RKO (cell line): ENCODE data around the gene DYDC1.
"Not testable (repeated sequence)": the region's sequence is repeated elsewhere in the genome, so short reads cannot be mapped to it uniquely, and the experiment has no call there.

ENCODE experiments used
- DNase-seq: peaks from one replicate; pipeline ENCODE4 v3.0.0-alpha.2; 2016; ENCODE audit warnings: low spot score

The DYDC1 gene

DNA sequence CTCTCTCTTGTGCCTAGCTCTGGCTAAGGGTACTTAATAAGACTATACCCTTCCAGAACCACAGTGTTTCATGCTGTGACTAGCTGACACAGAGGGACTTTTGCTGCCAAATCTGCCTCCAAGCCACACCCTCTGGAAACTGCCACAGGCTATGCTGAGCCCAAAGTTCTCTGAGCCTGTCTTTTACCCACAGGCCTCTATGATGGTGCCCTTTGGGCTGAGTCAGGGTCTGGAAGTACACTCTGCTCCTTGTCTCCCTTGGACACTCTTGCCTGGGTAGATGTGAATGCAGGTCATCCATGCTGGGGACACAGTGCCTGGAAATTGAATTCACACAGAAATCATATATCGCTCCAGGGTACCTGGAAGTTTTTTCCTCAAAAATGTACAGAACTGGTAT, 22.6 kb downstream of the DYDC1 start:
- DNase-seq = no peak

DNA sequence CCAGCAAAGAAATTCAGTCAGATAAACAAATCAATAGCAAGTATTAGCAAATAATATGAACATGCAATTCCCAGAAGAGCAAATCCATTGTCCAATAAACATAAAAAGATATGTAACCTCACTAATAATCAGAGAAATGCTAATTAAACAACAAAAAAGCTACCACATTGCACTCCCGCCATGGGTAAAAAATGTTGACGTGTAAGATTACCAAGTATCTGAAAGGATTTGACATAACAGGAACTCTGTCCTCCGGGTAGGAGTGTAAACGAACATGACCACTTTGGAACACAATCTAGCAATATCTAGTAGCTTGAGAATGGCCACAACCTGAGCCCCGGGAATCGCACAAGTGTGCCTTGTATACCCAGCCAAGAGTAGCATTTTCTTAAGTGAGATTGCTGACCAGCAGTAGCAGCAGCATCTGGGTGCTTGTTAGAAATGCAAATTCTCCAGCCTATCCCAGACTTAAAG, 31.6 kb downstream of the DYDC1 start:
- DNase-seq = no peak

DNA sequence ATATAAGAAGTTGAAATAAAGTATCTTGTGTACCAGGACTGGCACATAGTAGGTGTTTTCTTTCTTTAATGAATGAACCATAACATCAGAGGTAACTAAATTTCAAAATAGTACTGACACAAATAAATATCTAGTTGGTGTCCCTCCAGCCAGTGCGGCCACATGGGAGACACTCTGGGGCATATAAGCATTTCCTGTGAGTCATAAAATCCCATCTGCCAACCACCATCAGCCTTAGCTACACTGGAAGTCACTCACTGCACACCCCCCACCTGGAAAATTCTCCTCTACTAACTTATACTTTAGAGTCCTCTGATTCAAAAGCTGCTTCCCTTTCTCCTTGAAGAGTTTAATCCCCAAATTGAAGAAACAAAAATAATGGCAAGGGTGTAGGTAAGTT, 32.5 kb downstream of the DYDC1 start:
- DNase-seq = peak; percentile 50

DNA sequence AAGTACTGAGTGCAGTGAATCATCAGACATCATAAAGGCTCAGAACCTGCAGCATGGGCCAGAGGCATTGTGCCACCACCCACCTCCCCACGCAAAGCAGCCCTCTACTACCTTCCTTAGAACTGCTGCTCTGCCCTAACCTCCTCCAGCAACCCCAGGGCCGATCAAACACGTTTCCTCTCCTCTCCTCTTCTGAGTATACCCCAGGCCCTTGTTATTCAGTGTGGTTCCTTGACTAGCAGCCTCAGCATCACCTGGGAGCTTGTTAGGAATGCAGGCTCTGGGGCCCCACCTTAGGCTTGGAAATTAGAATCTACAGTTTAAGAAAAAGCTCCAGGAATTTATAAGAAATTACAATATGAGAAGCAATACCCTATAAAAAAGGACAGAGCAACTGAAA, 33.2 kb downstream of the DYDC1 start:
- no peak for DNase-seq

DNA sequence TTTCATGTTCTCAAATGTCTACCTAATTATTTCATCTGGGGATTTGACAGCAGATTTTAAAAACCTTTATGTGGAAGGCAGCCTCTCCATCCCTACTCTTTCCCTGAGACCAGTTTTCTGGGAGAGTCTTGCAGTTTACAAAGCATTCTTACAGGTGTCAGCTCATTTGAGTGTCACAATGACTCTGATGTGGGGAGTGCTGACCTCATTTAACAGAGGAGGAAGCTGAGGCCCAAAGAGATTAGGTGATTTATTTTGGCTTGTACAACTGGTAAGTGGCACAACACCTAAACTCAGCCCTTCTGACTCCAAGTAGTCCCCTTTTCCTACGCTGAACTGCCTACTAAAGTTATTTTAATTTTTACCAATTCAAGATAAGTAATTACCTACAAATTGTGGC, 33.8 kb downstream of the DYDC1 start:
- no peak for DNase-seq

DNA sequence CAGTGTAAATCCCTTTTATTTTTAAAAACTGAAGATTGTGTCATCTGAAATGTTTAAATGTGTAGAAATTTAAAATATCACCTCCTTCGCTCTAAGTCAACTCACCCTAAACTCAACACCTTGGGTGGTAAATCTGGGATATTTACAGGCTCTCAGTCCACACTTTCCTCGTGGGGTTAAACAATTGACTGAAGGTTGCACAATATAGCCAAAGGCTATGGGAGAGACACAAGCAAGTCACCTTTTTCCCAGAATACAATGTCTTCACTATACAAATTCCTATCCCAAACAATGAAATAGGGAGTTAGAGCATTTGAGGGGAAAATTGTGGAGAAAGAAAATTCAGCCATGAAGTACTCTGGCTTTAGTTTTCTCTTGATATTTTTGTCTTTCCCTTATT, 34.4 kb downstream of the DYDC1 start:
- DNase-seq = no peak

DNA sequence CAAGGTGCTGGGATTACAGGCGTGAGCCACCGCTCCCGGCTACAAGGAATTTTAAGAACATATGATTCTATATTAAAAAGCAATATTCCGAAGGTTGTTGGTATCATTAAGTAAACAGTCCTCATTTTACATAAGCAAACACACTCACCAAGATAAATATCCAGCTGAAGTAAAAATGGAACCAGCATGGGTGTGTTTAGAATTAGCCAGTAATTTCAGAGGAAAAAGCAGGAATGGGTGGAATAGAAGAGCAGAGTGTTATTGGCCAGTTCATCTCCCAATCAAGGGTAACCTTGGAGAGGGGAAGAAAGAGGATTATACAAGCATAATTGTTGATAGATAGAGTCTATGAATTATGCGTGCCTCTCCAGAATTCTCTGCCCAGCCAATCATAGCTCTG, 35.4 kb downstream of the DYDC1 start:
- no peak for DNase-seq

DNA sequence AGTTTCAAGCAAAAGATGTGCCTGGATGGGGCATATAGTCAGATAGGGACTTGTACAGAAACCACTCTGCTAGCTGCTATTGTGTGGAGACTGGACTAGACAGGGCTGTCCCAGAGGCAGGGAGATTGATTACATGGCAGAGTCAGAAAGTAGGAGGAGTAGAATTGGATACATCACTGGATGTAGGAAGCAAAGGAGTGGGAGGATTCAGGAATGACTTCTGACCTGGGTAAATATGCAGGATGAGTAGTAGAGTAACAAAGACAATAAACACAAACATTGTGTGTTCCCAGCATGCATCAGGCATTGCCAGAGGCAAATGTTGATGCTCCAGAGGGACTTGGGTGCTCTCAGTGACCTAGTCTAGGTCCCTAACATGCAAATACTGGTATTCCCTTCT, 36.2 kb downstream of the DYDC1 start:
- DNase-seq = no peak

DNA sequence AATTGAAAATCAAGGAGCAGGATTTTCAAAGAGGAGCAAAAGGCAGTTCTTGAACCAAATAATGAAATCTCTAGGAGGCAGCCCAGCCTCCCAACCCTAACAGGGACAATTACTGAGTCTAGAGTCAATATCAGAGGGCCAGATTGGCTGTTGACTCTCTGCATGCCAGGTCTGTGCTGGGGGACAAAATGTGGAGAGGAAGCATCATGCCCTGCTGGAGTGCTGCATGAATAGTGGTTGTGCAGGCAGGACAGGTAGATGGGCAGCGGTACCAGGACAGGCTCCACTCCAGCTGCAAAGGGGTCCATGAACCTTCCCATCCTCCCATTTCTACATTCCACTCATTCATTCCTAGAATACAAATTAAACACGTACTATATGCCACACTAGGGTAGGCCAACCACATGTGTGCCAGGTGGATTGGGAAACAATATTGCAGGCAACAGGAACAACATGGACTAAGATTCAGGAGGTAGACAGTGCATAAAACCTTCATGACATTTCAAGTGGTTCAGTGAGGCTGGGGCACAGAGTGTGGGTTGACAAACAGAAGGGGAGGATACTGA, 36.7 kb downstream of the DYDC1 start:
- no peak for DNase-seq

DNA sequence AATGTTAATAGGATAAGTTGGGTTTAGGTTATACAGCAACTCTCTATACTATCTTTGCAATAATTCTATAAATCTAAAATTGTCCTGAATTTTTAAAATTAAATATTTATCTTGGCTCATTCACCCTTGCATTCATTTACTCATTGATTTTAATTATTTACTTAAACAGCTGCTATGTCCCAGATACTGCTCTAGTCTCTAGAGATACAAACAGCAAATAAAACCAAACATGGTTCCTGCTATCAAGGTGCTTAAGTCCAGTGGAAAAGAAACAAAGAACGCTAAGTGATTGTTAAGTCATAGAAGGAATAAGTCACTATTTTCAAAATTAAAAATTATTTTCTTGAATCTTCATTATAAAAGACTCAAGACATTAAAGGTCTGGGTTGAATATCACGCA, 37.2 kb downstream of the DYDC1 start:
- DNase-seq = no peak

DNA sequence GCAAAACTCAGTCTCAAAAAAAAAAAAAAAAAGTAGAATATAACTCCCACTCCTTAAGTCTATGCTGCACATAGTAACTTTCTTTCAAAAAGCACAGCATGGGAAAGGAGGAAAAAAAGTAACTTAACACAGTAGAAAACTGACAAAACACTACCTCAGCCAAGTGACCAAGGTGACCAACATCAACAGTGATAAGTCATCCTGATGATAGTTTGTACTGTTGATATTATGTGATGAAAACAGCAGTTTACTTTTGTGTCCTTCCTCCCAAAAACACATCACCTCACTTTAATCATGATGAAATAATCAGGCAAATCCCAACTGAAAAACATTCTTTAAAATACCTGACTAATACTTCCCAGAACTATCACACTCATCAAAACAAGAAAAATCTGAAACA, 37.8 kb downstream of the DYDC1 start:
- DNase-seq = no peak

DNA sequence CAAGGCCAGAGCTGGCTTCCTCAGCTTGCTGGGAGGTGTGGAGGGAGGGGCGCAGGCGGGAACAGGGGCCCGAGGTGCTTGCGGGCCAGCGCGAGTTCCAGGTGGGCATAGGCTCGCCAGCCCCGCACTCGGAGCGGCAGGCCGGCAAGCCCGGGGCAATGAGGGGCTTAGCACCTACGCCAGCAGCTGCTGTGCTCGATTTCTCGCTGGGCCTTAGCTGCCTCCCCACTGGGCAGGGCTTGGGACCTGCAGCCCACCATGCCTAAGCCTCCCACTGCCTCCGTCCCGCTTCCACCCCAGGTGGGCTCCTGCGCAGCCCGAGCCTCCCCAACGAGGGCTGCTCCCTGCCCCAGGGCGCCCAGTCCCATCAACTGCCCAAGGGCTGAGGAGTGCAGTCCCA, 41.2 kb downstream of the DYDC1 start:
- DNase-seq = no peak

DNA sequence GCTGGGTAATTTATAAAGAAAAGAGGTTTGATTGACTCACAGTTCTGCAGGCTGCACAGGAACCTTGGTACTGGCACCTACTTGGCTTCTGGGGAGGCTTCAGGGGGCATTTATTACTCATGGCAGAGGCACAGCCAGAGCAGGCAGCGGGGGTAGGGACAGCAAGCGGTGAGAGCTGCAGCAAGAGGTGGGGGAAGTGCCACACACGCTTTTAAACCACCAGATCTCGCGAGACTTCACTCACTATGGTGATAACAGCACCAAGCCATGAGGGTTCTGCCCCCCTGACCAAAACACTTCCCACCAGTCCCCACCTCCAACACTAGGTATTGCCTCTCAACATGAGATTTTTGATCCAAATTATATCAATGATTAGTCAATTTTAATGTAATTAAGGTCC, 43.0 kb downstream of the DYDC1 start:
- DNase-seq = no peak

DNA sequence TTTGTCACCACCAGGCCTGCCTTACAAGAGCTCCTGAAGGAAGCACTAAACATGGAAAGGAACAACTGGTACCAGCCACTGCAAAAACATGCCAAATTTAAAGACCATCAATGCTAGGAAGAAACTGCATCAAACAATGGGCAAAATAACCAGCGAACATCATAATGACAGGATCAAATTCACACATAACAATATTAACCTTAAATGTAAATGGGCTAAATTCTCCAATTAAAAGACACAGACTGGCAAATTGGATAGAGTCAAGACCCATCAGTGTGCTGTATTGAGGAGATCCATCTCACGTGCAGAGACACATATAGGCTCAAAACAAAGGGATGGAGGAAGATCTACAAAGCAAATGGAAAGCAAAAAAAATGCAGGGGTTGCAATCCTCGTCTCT, 50.6 kb downstream of the DYDC1 start:
- not testable (repeated sequence) for DNase-seq

DNA sequence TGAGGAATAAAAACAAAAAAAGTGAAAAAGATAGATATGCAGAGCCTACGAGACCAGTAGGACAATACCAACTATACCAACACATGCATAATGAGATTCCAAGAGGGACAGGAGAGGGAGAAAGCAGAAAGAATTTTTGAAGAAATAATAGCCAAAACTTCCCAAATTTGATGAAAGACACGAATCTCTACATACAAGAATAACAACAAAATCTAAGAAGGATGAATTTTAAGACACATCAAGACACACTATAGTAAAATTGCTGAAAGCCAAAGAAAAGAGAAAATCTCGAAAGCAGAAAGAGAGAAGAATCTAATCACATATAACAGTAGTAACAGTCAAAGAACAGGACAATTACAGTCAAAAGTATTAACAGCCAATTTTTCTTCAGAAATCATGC, 59.6 kb downstream of the DYDC1 start:
- DNase-seq = no peak

DNA sequence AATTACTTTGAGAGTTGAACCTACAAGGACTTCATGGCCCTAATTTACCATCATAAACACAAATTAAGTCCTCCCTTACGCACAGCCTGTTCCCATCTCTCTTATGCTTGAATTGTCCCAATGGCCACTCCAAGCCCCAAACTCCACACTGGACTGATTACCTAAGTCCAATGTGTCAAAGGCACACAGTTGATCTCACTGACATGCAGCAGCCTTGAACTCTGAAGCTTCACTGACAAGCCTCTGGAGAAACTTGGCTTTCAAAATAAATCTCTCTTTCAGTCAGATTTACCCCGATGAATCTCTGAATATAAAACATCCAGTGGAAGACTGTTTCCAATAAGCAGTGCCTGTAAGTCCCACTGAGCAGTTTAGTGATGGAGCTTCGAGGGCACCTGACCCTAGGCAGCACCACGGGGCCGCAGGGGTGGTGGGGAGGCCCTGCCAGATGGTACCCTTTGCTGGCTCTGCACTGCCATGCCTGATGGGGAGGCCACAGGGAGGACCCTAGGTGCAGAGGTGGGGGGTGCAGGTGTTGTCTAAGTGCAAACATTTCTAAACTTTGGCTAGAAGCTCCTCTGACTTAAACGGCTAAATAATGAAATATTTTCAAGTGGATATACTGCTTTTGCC, 63.8 kb downstream of the DYDC1 start:
- no peak for DNase-seq

DNA sequence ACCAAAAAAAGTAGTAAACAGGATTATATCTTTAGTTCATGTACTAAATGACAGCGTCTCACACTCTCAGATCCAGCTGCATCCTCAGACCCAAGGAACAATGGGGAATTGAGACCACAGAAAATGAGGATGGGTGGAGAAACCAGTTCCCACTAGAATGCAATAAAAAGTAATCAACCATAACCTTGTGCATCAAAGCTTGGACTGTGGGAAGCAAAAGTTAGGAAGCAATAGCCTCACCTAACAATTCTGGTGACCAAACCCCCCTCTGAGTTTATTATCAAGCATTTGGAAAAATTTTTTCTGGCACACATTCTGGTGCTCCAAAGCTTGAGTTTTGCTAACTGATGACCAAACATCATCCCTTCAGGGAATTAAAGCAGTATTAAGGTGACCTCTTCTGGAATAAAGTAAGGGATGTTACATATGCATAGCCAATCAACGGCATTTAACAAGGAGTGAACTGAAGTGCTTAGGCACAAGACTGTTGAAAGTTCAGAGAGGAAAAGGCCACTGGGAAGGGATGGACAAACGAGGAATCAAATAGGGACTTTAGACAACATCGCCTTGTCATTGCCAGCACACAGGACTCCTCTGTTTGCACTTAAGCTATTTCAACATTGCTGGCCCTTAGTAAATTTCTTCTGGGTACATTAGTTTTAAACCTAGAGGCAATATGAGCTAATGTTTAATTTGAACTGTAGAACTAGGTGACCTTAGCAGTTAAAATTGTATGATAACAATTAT, 65.9 kb downstream of the DYDC1 start:
- no peak for DNase-seq

DNA sequence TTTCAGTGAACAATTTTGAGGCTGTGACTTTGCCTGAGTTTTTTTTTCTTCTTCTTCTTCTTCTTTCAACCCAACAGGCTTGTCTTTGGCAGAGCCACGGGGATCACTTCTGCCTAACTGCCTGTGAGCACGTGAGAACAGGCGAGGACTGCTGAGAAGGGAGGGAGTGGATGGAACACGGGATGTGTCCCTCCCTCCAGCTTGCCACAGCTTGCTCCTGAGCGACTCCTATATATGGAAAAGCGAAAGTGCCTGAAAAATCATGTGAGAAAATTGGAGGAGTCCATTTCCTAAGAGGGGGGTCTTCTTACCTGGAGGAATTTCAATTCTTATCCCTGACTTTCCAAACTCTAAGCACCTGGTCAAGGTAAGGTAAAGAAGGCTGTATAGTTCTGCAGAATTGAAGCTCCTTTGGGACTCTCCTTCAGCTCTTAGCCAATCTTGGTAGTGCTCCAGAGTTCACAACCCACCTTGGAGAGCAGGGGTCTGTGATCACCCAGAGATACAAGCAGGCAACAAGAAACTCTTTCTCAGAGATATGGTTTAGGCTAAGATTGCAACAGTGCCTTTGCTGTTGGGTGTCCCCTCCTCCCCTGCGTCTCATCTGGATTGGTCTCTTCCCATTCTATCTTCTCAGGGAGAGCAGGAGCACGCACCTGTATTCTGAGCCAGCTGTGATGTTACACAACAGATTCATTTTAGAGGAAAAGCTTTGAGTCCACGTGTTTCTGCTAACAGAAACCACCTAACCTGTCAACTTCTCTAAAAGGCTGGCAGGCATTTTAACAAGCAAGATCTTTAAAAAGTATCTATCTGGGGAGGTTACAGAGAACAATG, 66.9 kb downstream of the DYDC1 start, which contains the start of gene MAT1A:
Gene MAT1A, minus strand, starts transcription at position 208 of the 837 bp plus-strand sequence. CDS start 235 bp downstream, outside the sequence.
- DNase-seq = peak; percentile 14

DNA sequence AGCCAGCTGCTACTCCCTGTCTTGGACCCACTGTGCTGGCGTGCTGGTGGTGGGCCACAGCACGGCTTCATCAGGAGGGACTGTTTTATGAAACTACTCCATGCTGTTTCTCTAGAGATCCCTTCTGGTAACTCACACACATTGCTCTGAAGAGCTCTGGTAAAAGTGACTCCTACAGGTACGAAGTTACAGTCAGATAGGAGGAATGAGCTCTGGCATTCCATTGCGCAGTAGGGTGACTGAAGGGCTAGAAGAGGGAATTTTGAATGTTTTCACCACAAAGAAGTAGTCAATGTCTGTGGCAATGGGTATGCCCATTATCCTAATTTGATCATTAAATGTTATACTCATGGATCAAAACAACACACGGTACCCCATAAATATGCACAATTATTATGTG, 67.7 kb downstream of the DYDC1 start:
- DNase-seq = no peak
